ENCODE data around the gene PTPRN2. TPM values are rescaled to one million over a fixed set of nuclear protein-coding genes. Genes with fewer than 3 reads are reported as not detected.
A peak's percentile ranks its signal among the peaks of the same experiment; 100 is the strongest.

Gene PTPRN2
- total and polyA plus RNA-seq, 2 of the 13 experiments (the other 11 are each of a cell fraction or from before 2014, with no cell fraction given), result 2.5 to 24.2 TPM

- TF ChIP-seq SMYD3 (CRISPR knock-in tag; IDR thresholded peaks at IDR 0.05), result no peak
- peak; percentile 62; the same call in 1 of the 2 replicates for TF ChIP-seq SOX5 (CRISPR knock-in tag; IDR thresholded peaks at IDR 0.05; ENCODE audit: borderline replicate concordance)
- peak; percentile 72 for TF ChIP-seq NCOA2 (CRISPR knock-in tag; IDR thresholded peaks at IDR 0.05)
- peak; percentile 61 for TF ChIP-seq ZBTB2 (CRISPR knock-in tag; IDR thresholded peaks at IDR 0.05; ENCODE audit: low read depth)
- no peak for TF ChIP-seq ZKSCAN8 (CRISPR knock-in tag; IDR thresholded peaks at IDR 0.05; ENCODE audit: borderline replicate concordance)
- peak; percentile 85; the same call in 1 of the 2 replicates for TF ChIP-seq RXRA (CRISPR knock-in tag; IDR thresholded peaks at IDR 0.05)
- no peak for TF ChIP-seq ZNF253 (CRISPR knock-in tag; IDR thresholded peaks at IDR 0.05; ENCODE audit: borderline replicate concordance)
- no peak for TF ChIP-seq RCOR2 (CRISPR knock-in tag; IDR thresholded peaks at IDR 0.05)
- no peak for TF ChIP-seq ZNF652 (CRISPR knock-in tag; IDR thresholded peaks at IDR 0.05; ENCODE audit: borderline replicate concordance, low read depth)
- 0 out of 2 replicates have a peak, but pooled peaks have one; percentile 23 for TF ChIP-seq ZNF552 (CRISPR knock-in tag; IDR thresholded peaks at IDR 0.05; ENCODE audit: borderline replicate concordance)
- TF ChIP-seq ZNF687 (CRISPR knock-in tag; IDR thresholded peaks at IDR 0.05), result peak; percentile 91
- no peak for TF ChIP-seq ZNF670 (CRISPR knock-in tag; IDR thresholded peaks at IDR 0.05; ENCODE audit: borderline replicate concordance)
- no peak for TF ChIP-seq ZNF484 (CRISPR knock-in tag; IDR thresholded peaks at IDR 0.05; ENCODE audit: borderline replicate concordance, low read depth)
- peak; percentile 38; the same call in 1 of the 2 replicates for TF ChIP-seq ZBTB33 (CRISPR knock-in tag; IDR thresholded peaks at IDR 0.05)
- peak; percentile 61; the same call in 1 of the 2 replicates for TF ChIP-seq DPF2 (CRISPR knock-in tag; IDR thresholded peaks at IDR 0.05; ENCODE audit: borderline replicate concordance, low read depth)
- TF ChIP-seq ARID5B (CRISPR knock-in tag; IDR thresholded peaks at IDR 0.05), result peak; percentile 92
- peak; percentile 95 for TF ChIP-seq RARA (CRISPR knock-in tag; IDR thresholded peaks at IDR 0.05)
- TF ChIP-seq CCAR2 (optimal IDR thresholded peaks at IDR 0.05; ENCODE audit: low read depth, low read length), result no peak
These were observed 1028.6 kb downstream of the PTPRN2 start (continued) for GRCh38 chr7:157558875-157559595.
